Fibroblast of lung (primary cell): ENCODE measurements around the gene CLSTN1.

Source experiments
- EZH2 ChIP-seq: IDR thresholded peaks from 2 replicates; pipeline ENCODE4 v1.5.1; 2012; ENCODE audit warnings: low read length, control low read depth, mild to moderate bottlenecking; ENCODE audit errors: missing control alignments
- TF ChIP-seq, protein P1 (sequence below), 2 donors: IDR thresholded peaks in 1 of 2; conservative IDR thresholded peaks in 1 of 2; 1 replicate in 1 of 2; 2 replicates in 1 of 2; pipeline ENCODE4 v1.5.1; 2011 to 2012; ENCODE audit warnings: low read length in 2 of 2, control low read depth in 1 of 2, inconsistent platforms in 1 of 2, low read depth in 1 of 2, mild to moderate bottlenecking in 1 of 2

DNA sequence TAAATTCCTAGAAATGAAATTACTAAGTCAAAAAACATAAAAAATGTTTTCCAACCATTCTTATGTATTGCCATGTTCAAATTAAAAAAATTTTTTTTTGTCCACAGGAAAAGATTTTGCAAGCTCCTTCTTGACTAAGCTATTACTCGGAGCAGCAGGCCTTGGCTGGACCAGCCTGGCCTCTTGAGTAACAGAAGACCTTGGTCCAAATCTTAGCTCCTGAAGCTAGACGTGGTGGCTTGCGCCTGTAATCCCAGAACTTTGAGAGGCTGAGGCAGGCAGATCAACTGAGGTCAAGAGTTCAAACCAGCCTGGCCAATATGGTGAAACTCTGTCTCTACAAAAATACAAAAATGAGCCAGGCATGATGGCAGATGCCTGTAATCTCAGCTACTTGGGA is 77.6 kb downstream of the CLSTN1 start:
- TF ChIP-seq, protein P1, sequence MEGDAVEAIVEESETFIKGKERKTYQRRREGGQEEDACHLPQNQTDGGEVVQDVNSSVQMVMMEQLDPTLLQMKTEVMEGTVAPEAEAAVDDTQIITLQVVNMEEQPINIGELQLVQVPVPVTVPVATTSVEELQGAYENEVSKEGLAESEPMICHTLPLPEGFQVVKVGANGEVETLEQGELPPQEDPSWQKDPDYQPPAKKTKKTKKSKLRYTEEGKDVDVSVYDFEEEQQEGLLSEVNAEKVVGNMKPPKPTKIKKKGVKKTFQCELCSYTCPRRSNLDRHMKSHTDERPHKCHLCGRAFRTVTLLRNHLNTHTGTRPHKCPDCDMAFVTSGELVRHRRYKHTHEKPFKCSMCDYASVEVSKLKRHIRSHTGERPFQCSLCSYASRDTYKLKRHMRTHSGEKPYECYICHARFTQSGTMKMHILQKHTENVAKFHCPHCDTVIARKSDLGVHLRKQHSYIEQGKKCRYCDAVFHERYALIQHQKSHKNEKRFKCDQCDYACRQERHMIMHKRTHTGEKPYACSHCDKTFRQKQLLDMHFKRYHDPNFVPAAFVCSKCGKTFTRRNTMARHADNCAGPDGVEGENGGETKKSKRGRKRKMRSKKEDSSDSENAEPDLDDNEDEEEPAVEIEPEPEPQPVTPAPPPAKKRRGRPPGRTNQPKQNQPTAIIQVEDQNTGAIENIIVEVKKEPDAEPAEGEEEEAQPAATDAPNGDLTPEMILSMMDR (conservative IDR thresholded peaks at IDR 0.05 in 1 of 2, IDR thresholded peaks at IDR 0.05 in 1 of 2; ENCODE audit: low read depth in 1 of 2, low read length in 2 of 2) = no peak
- TF ChIP-seq EZH2 = no peak
